ENCODE measurements around the gene MRPL2. TPM values are rescaled to one million over a fixed set of nuclear protein-coding genes. Genes with fewer than 3 reads are reported as not detected.

MRPL2 gene
- 22.6 and 24.9 TPM in 2 replicates for total RNA-seq (2012; rRNA removed)

- peak within 1 kb of the TSS; percentile 91 for H3K9ac ChIP-seq (ENCODE audit: low read depth, low read length)
- H3K9me3 ChIP-seq (replicated peaks; ENCODE audit: low read length): no peaks in the 10 kb centered on the region
- H3K36me3 ChIP-seq (ENCODE audit: insufficient read depth, low read length): peaks cover 16% of the 10 kb centered on the region
- no peaks in the 10 kb centered on the region for H3K27me3 ChIP-seq (ENCODE audit: control insufficient read depth, insufficient read depth, low read length)
- H3K4me3 ChIP-seq (ENCODE audit: low read length): peak within 1 kb of the TSS; percentile 87
- H3K4me1 ChIP-seq (ENCODE audit: control insufficient read depth, insufficient read depth, low read length): peaks cover 17% of the 10 kb centered on the region
- peak within 1 kb of the TSS; percentile 97 for H3K4me2 ChIP-seq (ENCODE audit: low read length)
Observed at GRCh38 chr6:43059168-43060033, at the start of gene MRPL2, which contains the start of gene KLC4. TSS of gene MRPL2 (minus strand) at chr6:43059434. CDS start at chr6:43059381, 53 bp downstream. TSS of gene KLC4 (plus strand) at chr6:43059631. CDS start at chr6:43061336, 1,705 bp downstream.

DNA sequence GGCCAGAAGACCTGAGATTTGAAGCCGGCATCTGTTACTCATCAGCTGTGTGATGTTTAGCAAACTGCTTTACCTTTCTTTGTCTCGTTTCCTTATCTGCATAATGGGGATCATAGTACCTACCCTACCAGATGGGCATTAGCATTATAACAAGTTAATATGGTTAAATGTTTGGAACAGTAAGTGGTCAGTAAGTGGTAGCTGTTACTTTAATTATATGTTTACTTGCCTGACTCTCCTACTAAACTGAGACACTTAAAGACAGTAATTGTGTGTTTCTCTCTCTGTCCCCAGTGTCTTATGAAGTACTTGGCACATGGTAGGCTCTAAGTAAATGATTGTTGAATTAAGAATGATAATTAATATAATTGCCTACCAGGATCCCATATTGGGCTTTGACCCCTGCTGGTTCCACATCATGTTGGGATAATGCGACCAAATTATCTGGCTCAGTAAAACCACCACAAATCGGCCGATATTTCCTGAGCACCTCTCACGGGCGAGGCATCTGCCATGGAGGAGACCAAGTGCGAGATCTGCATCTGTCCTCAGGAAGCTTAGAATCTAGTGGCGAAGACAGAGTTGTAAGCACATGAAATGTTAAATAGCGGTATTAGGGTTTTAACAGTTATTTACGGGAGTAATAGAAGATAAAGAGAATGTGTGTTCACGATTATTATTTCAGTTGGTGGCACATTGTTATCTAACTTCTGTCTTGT is 48.3 kb upstream of the MRPL2 start:
- no peaks in the 10 kb centered on the region for H3K9me3 ChIP-seq (replicated peaks; ENCODE audit: low read length)
- no peak overlapping the region for H3K4me3 ChIP-seq (ENCODE audit: low read length)
- no peaks in the 10 kb centered on the region for H3K4me1 ChIP-seq (ENCODE audit: control insufficient read depth, insufficient read depth, low read length)
- no peaks in the 10 kb centered on the region for H3K27me3 ChIP-seq (ENCODE audit: control insufficient read depth, insufficient read depth, low read length)
- no peak overlapping the region for H3K4me2 ChIP-seq (ENCODE audit: low read length)
- H3K9ac ChIP-seq (ENCODE audit: low read depth, low read length): no peak overlapping the region
- no peaks in the 10 kb centered on the region for H3K36me3 ChIP-seq (ENCODE audit: insufficient read depth, low read length)

GRCh38 chr6:43105538-43106222 is 46.4 kb upstream of the MRPL2 start:
- Histone ChIP-seq H3K27me3 (ENCODE audit: control insufficient read depth, insufficient read depth, low read length) (no peaks in the 10 kb centered on the region), H3K9me3 (replicated peaks; ENCODE audit: low read length) (no peaks in the 10 kb centered on the region), H3K4me1 (ENCODE audit: control insufficient read depth, insufficient read depth, low read length) (no peaks in the 10 kb centered on the region), H3K36me3 (ENCODE audit: insufficient read depth, low read length) (no peaks in the 10 kb centered on the region), H3K9ac (ENCODE audit: low read depth, low read length) (no peak overlapping the region), H3K4me2 (ENCODE audit: low read length) (no peak overlapping the region), H3K4me3 (ENCODE audit: low read length) (no peak overlapping the region)

DNA sequence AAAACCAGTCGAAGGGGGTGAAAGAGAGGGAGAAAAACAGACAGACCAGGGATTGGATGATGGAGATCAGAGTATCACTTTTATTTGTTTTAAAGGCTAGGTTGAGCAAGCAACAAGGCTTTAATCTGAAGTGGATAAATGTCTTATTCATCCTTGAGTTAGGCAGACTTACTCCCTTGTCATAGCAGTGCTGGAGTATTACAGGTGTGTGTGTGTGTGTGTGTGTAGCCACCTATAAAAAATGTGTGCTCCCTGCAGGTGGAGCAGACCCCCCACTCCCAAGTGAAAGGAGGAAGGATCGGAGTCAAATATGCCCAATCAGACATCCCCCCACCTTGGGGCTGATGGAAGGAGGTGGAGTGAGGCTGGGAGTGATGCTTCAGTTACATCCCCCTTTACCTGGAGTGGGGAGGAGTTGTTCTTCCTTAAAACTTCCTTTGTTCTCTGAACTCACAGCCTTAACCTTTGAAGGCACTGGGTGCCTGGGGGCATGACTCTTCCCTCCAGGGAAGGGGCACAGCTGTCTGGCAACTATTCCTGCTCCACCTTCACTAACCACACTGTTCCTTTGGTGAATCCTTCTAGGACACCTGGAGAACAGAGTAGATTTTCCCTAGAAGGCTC is 44.1 kb upstream of the MRPL2 start:
- Histone ChIP-seq H3K9ac (ENCODE audit: low read depth, low read length) (no peak overlapping the region), H3K4me1 (ENCODE audit: control insufficient read depth, insufficient read depth, low read length) (no peaks in the 10 kb centered on the region), H3K36me3 (ENCODE audit: insufficient read depth, low read length) (no peaks in the 10 kb centered on the region), H3K4me3 (ENCODE audit: low read length) (no peak overlapping the region), H3K9me3 (replicated peaks; ENCODE audit: low read length) (no peaks in the 10 kb centered on the region), H3K4me2 (ENCODE audit: low read length) (no peak overlapping the region), H3K27me3 (ENCODE audit: control insufficient read depth, insufficient read depth, low read length) (no peaks in the 10 kb centered on the region)

DNA sequence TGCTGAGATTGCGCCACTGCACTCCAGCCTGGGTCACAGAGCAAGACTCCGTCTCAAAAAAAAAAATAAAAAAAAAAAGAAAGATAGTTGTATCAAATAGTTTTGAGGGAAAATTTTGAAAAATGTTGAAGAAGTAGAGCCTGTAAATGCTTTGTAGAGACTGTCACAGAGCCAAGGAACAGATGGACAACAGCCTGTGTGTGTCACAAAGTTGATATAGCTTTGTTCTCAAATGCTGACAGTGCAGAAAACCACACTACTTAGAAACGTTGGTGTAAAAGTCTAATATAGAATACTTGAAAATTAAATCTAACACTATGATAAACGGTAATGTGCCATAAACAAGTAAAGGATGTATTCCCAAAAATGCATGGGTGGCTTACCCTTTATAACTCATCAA is 42.3 kb upstream of the MRPL2 start:
- H3K36me3 ChIP-seq (ENCODE audit: insufficient read depth, low read length): no peaks in the 10 kb centered on the region
- no peak overlapping the region for H3K4me2 ChIP-seq (ENCODE audit: low read length)
- H3K27me3 ChIP-seq (ENCODE audit: control insufficient read depth, insufficient read depth, low read length): no peaks in the 10 kb centered on the region
- no peak overlapping the region for H3K4me3 ChIP-seq (ENCODE audit: low read length)
- H3K9ac ChIP-seq (ENCODE audit: low read depth, low read length): no peak overlapping the region
- no peaks in the 10 kb centered on the region for H3K9me3 ChIP-seq (replicated peaks; ENCODE audit: low read length)
- peaks cover 16% of the 10 kb centered on the region for H3K4me1 ChIP-seq (ENCODE audit: control insufficient read depth, insufficient read depth, low read length)

DNA sequence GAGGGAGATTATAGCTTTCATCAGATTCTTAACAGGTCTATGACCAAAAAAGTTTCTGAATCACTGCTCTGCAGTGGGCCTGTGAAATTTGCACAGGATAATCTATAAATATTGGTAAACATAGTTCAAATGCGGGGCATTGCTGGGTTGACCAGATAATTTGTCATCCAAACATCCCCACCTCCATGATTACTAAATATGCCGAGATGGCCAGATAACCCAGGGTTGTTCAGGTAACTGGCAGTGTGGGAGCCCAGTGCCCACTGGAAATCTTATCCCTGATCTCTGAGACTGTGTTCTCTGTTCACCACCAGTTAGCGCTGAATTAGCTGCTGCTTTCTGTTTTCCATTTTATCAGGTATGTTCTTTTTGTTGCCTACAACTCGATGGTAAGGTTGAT is 38.3 kb upstream of the MRPL2 start:
- Histone ChIP-seq H3K4me2 (ENCODE audit: low read length) (no peak overlapping the region), H3K9me3 (replicated peaks; ENCODE audit: low read length) (no peaks in the 10 kb centered on the region), H3K36me3 (ENCODE audit: insufficient read depth, low read length) (no peaks in the 10 kb centered on the region), H3K4me3 (ENCODE audit: low read length) (no peak overlapping the region), H3K9ac (ENCODE audit: low read depth, low read length) (no peak overlapping the region), H3K27me3 (ENCODE audit: control insufficient read depth, insufficient read depth, low read length) (no peaks in the 10 kb centered on the region), H3K4me1 (ENCODE audit: control insufficient read depth, insufficient read depth, low read length) (peaks cover 35% of the 10 kb centered on the region)

- Histone ChIP-seq H3K36me3 (ENCODE audit: insufficient read depth, low read length) (no peaks in the 10 kb centered on the region), H3K4me1 (ENCODE audit: control insufficient read depth, insufficient read depth, low read length) (peaks cover 35% of the 10 kb centered on the region), H3K4me3 (ENCODE audit: low read length) (no peak overlapping the region), H3K4me2 (ENCODE audit: low read length) (peak overlapping the region; percentile 72), H3K27me3 (ENCODE audit: control insufficient read depth, insufficient read depth, low read length) (no peaks in the 10 kb centered on the region), H3K9me3 (replicated peaks; ENCODE audit: low read length) (no peaks in the 10 kb centered on the region), H3K9ac (ENCODE audit: low read depth, low read length) (no peak overlapping the region)
Observed at GRCh38 chr6:43097098-43097489, 37.9 kb upstream of the MRPL2 start.

DNA sequence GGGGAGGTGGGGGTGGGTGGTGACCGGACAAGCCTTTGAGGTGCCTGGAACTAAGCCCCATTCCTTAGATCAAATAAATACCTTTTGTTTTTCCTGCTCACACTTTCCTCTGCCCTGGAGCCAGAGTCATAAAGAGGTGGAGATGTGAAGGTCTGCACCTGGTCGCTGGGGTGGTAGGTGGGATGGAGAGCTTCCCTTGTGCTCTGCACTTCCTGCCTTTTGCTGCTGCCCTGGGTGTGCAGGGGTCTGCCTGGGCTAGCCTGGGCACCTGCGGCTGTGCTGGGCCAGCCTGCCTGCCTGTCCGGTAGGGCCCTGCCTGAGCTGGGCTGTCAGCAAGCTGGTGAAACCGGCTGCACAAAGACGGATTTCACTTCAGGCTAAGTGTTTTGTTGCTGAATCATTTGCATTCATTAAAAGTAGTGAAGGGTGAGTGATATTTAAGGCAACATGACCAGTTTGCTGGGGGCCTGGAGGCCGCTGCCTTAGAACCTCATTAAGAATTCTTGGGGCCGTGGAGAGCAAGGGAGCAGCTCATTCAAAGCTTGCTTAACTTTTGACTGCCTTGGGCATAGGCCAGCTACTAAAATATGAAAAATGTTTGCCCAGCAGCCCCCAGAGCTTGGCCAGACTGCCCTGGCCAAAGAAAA is 37.3 kb upstream of the MRPL2 start:
- Histone ChIP-seq H3K4me3 (ENCODE audit: low read length) (peak overlapping the region; percentile 45), H3K27me3 (ENCODE audit: control insufficient read depth, insufficient read depth, low read length) (no peaks in the 10 kb centered on the region), H3K9ac (ENCODE audit: low read depth, low read length) (peak overlapping the region; percentile 40), H3K4me1 (ENCODE audit: control insufficient read depth, insufficient read depth, low read length) (peaks cover 35% of the 10 kb centered on the region), H3K4me2 (ENCODE audit: low read length) (peak overlapping the region; percentile 72), H3K36me3 (ENCODE audit: insufficient read depth, low read length) (no peaks in the 10 kb centered on the region), H3K9me3 (replicated peaks; ENCODE audit: low read length) (no peaks in the 10 kb centered on the region)

- Histone ChIP-seq H3K4me3 (ENCODE audit: low read length) (peak overlapping the region; percentile 45), H3K27me3 (ENCODE audit: control insufficient read depth, insufficient read depth, low read length) (no peaks in the 10 kb centered on the region), H3K9ac (ENCODE audit: low read depth, low read length) (peak overlapping the region; percentile 40), H3K36me3 (ENCODE audit: insufficient read depth, low read length) (no peaks in the 10 kb centered on the region), H3K4me1 (ENCODE audit: control insufficient read depth, insufficient read depth, low read length) (peaks cover 35% of the 10 kb centered on the region), H3K9me3 (replicated peaks; ENCODE audit: low read length) (no peaks in the 10 kb centered on the region), H3K4me2 (ENCODE audit: low read length) (peak overlapping the region; percentile 72)
Observed at GRCh38 chr6:43095939-43096338, 36.7 kb upstream of the MRPL2 start.

DNA sequence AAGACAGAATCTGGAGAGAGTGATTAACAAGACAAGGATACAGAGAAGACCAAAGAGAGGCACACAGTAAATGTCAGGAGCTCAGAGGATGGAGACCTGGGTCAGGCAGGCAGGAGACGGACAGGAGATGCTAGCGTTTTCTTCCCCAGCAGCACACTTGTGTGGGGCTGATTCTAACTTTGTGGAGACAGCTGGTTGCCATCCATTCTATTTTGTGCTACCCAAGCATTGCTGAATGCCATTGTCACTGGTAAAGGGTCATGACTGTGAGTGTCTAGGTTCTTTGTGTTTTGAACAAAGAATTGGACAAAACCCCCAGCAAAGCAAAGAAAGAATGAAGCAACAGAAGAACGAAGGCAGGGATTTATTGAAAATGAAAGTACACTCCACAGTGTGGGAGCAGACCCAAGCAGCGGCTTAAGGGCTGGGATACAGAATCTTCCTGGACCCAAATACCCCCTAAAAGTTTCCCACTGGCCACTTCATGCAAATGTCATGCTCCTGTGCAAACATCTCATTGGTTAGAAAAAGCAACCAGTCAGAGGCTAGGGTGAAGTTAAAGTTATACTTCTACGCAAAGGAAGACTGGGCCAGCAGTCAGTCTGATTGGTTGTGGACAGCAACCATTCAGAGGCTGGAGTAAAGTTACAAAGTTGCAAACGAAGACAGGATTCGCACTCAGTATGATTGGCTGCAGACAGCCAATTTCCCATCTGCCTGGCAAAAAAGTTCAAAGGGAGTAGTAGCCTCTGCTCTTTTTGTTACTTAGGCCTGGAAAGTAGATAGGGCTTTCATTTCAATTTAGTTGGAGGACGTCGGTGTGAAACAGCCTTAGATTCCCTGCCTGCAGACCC is 34.4 kb upstream of the MRPL2 start:
- H3K36me3 ChIP-seq (ENCODE audit: insufficient read depth, low read length): no peaks in the 10 kb centered on the region
- no peaks in the 10 kb centered on the region for H3K9me3 ChIP-seq (replicated peaks; ENCODE audit: low read length)
- H3K4me1 ChIP-seq (ENCODE audit: control insufficient read depth, insufficient read depth, low read length): peaks cover 50% of the 10 kb centered on the region
- peak overlapping the region; percentile 59 for H3K9ac ChIP-seq (ENCODE audit: low read depth, low read length)
- H3K4me2 ChIP-seq (ENCODE audit: low read length): peak overlapping the region; percentile 81
- H3K4me3 ChIP-seq (ENCODE audit: low read length): peak overlapping the region; percentile 61
- no peaks in the 10 kb centered on the region for H3K27me3 ChIP-seq (ENCODE audit: control insufficient read depth, insufficient read depth, low read length)
